PC-3 (cell line): ENCODE measurements around the gene ETFB.

Source experiments
- CTCF ChIP-seq: fragments of 300-600 bp; sonication (generic); conservative IDR thresholded peaks from 2 replicates; pipeline ENCODE4 v1.5.1; 2017; ENCODE audit warnings: antibody characterized with exemption, low read depth, mild to moderate bottlenecking, low read length
- EZH2 ChIP-seq: fragments of 300-600 bp; sonication (generic); IDR thresholded peaks from one replicate; pipeline ENCODE4 v1.6.1; 2017; ENCODE audit warnings: antibody characterized with exemption, mild to moderate bottlenecking, low read length; ENCODE audit not compliant: unreplicated experiment

- no peak for TF ChIP-seq EZH2
- TF ChIP-seq CTCF = no peak
These were observed 11.2 kb upstream of the ETFB start for GRCh38 chr19:51377422-51377821.
